ENCODE results near the gene CDH19.

GRCh38 chr18:66473882-66474281, 130.0 kb downstream of the CDH19 start:
- no peak for TF ChIP-seq CTCF (IDR thresholded peaks at IDR 0.05)
- no peak for TF ChIP-seq POLR2A (IDR thresholded peaks at IDR 0.05)
- TF ChIP-seq EP300 (IDR thresholded peaks at IDR 0.05) = no peak
